AG04449 (cell line): ENCODE results near the gene TEX29.

ENCODE experiments used
- CTCF ChIA-PET: fragments of 350-600 bp; formaldehyde crosslinking; extraction: SDS; loops from one replicate; lab custom pipeline; 2021; ENCODE audit warnings: antibody characterized with exemption; lab: Yijun Ruan, JAX
- POLR2A ChIA-PET: fragments of 400-600, 350-600 bp; formaldehyde crosslinking; extraction: SDS; loops from one replicate; lab custom pipeline; 2020; ENCODE audit warnings: antibody characterized with exemption, inconsistent platforms; lab: Yijun Ruan, JAX
- DNase-seq: peaks from one replicate; pipeline ENCODE4 v3.0.0-alpha.2; 2010; ENCODE audit warnings: low read depth, low spot score
- H3K4me3 ChIP-seq: 2 replicates; pipeline ENCODE4 v1.5.1; 2011; ENCODE audit warnings: low read depth, mild to moderate bottlenecking, control low read depth, low read length
- CTCF ChIP-seq: IDR thresholded peaks from one replicate; pipeline ENCODE4 v1.5.1; 2011; ENCODE audit warnings: mild to moderate bottlenecking, moderate library complexity, low read length, control low read depth, inconsistent platforms; ENCODE audit not compliant: insufficient read depth; ENCODE audit errors: missing control alignments

Gene TEX29

DNA sequence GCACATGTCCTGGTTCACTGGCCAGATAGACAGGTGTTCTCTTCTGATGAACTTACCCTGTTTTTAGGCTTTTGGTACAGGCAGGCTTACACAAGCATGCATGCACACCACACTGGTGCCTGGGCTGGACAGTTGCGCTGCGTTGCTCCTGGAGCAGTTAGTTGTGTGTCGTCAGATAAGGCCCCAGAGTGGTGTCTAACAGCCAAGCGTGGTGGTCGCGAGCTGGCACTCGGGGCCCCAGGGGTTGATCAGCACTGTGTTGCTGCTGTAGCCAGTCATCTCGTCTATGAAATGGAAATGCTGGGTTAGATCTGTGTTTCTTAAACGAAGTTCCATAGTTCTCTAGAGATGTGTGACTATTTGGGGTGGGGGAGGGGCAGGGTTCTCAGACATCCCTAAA, 24.6 kb upstream of the TEX29 start:
- DNase-seq, result no peak
- ChIA-PET POLR2A (no interaction called here), CTCF (no interaction called here)
- no peak for TF ChIP-seq CTCF
- no peak overlapping the region for H3K4me3 ChIP-seq

- no peak for TF ChIP-seq CTCF
- H3K4me3 ChIP-seq, result no peak overlapping the region
- ChIA-PET CTCF (no interaction called here), POLR2A (no interaction called here)
- DNase-seq, result no peak
Measured at GRCh38 chr13:111296417-111296816, 24.0 kb upstream of the TEX29 start.

DNA sequence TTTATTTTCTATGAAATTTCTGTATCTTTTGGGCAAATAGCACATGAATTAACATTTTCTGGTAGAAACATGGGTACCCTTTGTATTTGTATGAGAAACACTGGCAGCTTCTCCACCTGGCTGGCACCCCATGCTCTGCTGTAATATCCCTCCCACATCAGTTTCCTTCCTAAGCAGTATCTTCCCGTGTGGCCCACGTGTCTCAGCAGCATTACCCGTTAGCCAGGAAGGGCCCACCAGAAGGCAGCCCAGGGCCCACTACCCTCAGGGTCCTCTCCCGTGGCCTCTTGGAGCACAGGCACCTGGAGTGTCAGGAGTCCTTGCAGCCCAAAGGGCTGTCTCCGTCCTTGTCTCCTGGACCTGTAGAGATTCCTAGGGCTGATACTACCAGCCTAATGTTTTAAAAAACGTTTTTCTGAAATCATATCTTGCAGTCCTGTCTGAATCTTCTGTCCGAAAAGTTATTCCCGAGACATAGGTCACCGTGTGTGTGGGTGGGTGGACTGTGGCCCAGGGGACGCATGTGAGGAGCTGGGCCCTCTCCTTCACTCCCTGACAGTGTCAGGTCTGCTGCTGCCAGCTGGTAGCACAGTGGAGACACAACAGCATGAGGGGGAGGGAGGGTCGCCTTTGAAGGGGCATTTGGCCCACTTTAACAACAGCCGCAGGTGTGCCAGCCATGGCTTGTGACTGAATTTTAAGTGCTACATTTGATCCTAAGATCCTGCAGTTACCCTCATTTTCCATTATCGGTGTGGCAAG, 22.0 kb upstream of the TEX29 start:
- no peak for DNase-seq
- CTCF ChIA-PET, result no interaction called here
- POLR2A ChIA-PET, result no interaction called here
- H3K4me3 ChIP-seq, result no peak overlapping the region
- TF ChIP-seq CTCF, result no peak

DNA sequence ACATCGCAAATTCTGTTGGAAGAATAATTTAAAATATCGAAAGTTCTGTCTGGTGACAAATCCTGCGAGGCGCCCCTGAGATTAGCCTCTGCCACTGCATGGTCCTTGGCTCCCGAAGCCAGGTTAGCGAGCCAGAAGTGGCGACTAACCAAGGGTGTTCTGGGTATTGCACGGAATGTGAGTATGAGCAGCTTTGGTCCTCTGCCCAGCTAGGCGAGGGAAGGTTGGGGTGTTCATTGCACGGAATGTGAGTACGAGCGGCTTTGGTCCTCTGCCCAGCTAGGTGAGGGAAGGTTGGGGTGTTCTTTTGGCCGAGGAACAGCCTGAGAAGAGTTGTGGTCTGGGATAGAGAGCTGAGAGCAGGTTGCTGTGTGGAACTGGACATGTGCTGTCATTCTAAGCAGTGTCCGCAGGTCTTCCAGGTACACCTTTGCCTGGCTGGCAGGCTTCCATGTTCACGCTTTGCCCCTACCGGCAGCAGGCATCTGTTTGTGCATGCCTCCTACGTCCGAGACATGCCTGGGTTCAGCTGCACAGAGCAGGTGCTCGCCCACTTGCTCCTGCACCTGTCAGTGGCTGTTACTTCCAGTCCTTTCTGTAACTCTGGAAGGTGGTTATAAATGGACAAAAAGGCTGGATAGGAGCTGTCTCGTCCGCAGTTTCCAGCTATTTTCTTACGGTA, 18.3 kb upstream of the TEX29 start:
- POLR2A ChIA-PET, result interaction anchor here (1.0 kb wide), 1 partner anchor 11 kb away, joined by 3 read pairs; no protein-coding TSS in a partner anchor

DNA sequence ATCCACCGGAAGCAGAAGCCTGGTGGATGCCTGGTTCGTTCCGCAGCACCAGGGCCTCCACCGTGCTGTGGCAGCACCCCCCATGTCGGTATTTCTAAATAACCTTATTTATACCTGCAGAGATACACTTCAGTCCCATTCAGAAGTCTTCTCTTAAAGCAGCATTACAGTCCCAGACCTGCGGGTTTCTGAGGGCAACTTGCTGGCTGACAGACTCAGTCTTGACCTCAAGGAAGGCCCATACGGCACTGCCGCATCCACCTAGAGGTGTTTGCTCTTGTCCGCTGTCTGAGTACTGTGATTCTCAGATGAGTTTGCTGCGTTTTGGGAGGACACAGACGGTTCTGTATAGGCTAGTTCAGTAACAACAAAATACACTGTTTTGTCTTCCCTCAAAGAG, 16.9 kb upstream of the TEX29 start:
- no peak for TF ChIP-seq CTCF
- CTCF ChIA-PET, result interaction anchor here (1.8 kb wide), 1 partner anchor 79 kb away, joined by 6 read pairs; no protein-coding TSS in a partner anchor
- POLR2A ChIA-PET, result no interaction called here
- no peak for DNase-seq
- H3K4me3 ChIP-seq, result no peak overlapping the region

More for the DNA sequence above, 18.3 kb upstream of the TEX29 start:
- no peak for TF ChIP-seq CTCF
- no peak overlapping the region for H3K4me3 ChIP-seq
- DNase-seq, result no peak
- CTCF ChIA-PET, result interaction anchor here (1.8 kb wide), 1 partner anchor 78 kb away, joined by 6 read pairs; no protein-coding TSS in a partner anchor

DNA sequence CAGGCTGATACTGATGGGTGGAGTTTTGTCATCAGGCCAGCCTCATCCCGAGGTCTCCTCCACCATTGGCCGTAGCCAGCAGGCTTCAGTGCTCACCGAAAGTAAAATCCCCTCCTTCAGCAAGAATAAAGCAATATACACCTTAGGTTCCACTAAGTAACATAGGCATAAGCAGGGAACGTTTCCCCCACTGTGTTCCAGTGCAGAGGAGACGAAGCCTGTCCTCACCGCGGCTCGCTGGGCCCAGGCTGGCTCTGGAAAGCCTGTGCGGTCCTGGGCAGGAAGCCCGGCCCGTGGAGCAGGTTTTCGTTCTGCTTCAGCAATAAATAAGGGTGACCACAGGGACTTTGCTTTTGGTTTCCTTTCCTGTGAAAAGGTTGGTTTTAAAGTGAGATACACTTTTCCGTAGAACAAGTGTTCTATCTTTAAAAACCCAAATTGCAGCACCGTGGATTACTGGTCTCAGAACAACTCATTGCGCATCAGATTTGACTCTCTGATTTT, 16.3 kb upstream of the TEX29 start:
- no peak for TF ChIP-seq CTCF
- no peak for DNase-seq
- no peak overlapping the region for H3K4me3 ChIP-seq
- ChIA-PET CTCF (no interaction called here), POLR2A (no interaction called here)
